ENCODE measurements around the gene SPEN. TPM values are rescaled to one million over a fixed set of nuclear protein-coding genes. Genes with fewer than 3 reads are reported as not detected.

The SPEN gene
- total RNA-seq, 1 donor from 2014 or later = 10.4 TPM

GRCh38 chr1:15928971-15929965 lies 81.8 kb downstream of the SPEN start:
- TF ChIP-seq, protein P1, sequence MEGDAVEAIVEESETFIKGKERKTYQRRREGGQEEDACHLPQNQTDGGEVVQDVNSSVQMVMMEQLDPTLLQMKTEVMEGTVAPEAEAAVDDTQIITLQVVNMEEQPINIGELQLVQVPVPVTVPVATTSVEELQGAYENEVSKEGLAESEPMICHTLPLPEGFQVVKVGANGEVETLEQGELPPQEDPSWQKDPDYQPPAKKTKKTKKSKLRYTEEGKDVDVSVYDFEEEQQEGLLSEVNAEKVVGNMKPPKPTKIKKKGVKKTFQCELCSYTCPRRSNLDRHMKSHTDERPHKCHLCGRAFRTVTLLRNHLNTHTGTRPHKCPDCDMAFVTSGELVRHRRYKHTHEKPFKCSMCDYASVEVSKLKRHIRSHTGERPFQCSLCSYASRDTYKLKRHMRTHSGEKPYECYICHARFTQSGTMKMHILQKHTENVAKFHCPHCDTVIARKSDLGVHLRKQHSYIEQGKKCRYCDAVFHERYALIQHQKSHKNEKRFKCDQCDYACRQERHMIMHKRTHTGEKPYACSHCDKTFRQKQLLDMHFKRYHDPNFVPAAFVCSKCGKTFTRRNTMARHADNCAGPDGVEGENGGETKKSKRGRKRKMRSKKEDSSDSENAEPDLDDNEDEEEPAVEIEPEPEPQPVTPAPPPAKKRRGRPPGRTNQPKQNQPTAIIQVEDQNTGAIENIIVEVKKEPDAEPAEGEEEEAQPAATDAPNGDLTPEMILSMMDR (conservative IDR thresholded peaks at IDR 0.05; ENCODE audit: low read depth, low read length) = no peak
- DNase-seq (ENCODE audit: low read depth) = no peak
- H3K4me3 ChIP-seq (ENCODE audit: low read depth, low read length) = no peak overlapping the region

- no peak for DNase-seq (ENCODE audit: low read depth)
- TF ChIP-seq, protein P1 (conservative IDR thresholded peaks at IDR 0.05; ENCODE audit: low read depth, low read length) = no peak
- H3K4me3 ChIP-seq (ENCODE audit: low read depth, low read length) = no peak overlapping the region
Measured at GRCh38 chr1:15931401-15931800, 83.9 kb downstream of the SPEN start.

- DNase-seq (ENCODE audit: low read depth) = no peak
- no peak overlapping the region for H3K4me3 ChIP-seq (ENCODE audit: low read depth, low read length)
- TF ChIP-seq, protein P1 (conservative IDR thresholded peaks at IDR 0.05; ENCODE audit: low read depth, low read length) = no peak
Measured at GRCh38 chr1:15931884-15932283, 84.4 kb downstream of the SPEN start.

DNA sequence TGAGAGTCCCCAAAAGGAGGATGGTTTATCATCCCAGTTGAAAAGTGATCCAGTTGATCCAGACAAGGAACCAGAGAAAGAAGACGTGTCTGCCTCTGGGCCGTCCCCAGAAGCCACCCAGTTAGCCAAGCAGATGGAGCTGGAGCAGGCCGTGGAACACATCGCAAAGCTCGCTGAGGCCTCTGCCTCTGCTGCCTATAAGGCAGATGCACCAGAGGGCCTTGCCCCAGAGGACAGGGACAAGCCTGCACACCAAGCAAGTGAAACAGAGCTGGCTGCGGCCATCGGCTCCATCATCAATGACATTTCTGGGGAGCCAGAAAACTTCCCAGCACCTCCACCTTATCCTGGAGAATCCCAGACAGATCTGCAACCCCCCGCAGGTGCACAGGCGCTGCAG lies 85.1 kb downstream of the SPEN start:
- TF ChIP-seq, protein P1 (conservative IDR thresholded peaks at IDR 0.05; ENCODE audit: low read depth, low read length) = no peak
- no peak for DNase-seq (ENCODE audit: low read depth)
- no peak overlapping the region for H3K4me3 ChIP-seq (ENCODE audit: low read depth, low read length)

DNA sequence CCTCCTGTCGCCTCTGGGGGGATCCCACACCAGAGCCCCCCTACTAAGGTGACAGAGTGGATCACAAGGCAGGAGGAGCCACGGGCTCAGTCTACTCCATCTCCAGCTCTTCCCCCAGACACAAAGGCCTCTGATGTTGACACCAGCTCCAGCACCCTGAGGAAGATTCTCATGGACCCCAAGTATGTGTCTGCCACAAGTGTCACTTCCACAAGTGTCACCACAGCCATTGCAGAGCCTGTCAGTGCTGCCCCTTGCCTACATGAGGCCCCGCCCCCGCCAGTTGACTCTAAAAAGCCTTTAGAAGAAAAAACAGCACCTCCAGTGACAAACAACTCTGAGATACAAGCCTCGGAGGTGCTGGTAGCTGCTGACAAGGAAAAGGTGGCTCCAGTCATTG lies 86.2 kb downstream of the SPEN start:
- no peak overlapping the region for H3K4me3 ChIP-seq (ENCODE audit: low read depth, low read length)
- no peak for DNase-seq (ENCODE audit: low read depth)
- TF ChIP-seq, protein P1 (conservative IDR thresholded peaks at IDR 0.05; ENCODE audit: low read depth, low read length) = no peak

- TF ChIP-seq, protein P1 (conservative IDR thresholded peaks at IDR 0.05; ENCODE audit: low read depth, low read length) = no peak
- no peak for DNase-seq (ENCODE audit: low read depth)
- H3K4me3 ChIP-seq (ENCODE audit: low read depth, low read length) = no peak overlapping the region
Measured at GRCh38 chr1:15934211-15935055, 86.9 kb downstream of the SPEN start.

Measured in epithelial cell of proximal tubule (primary cell).